ENCODE results near the gene THOP1. TPM values are rescaled to one million over a fixed set of nuclear protein-coding genes. Genes with fewer than 3 reads are reported as not detected.
A peak's percentile ranks its signal among the peaks of the same experiment; 100 is the strongest.

THOP1 gene
- total and polyA plus RNA-seq, 11 donors, result 36.8 to 114 (median 44.3) TPM

DNA sequence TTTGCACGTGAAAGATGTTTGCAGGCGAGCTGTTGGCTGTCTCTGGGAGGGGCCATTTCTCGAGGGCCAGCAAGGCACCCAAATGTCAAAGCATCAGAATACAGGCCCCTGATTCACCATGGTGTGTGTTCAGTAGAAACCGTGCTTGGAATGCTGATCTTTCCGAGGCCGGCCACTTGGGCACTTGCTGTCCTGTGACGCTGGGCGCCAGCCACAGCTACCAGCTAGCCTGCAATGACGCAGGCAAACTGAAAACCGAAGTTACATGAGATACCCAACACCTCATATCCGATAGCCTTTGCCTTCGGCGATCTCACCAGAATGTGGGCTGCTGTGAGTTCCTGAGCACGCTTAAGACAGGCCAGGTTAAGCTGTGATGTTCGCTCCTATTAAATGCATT, 12.0 kb downstream of the THOP1 start:
- Histone ChIP-seq H3K9me3 (no peaks in the 10 kb centered on the region), H3K4me3 (no peak overlapping the region), H3K27ac (peak overlapping the region; percentile 60 to 90 (median 77)), H3K27me3 (no peaks in the 10 kb centered on the region), H3K4me1 (peaks cover 0 to 24% (median 8%) of the 10 kb centered on the region in 12 donors), H3K36me3 (peaks cover 0 to 76% (median 29%) of the 10 kb centered on the region in 9 donors)
- 64 to 77% (median 75%) methylated on average over 12 to 15 of the region's 15 CpGs for WGBS, 4 donors
- no peak for TF ChIP-seq POLR2A (IDR thresholded peaks at IDR 0.05)
- TF ChIP-seq, protein P1, sequence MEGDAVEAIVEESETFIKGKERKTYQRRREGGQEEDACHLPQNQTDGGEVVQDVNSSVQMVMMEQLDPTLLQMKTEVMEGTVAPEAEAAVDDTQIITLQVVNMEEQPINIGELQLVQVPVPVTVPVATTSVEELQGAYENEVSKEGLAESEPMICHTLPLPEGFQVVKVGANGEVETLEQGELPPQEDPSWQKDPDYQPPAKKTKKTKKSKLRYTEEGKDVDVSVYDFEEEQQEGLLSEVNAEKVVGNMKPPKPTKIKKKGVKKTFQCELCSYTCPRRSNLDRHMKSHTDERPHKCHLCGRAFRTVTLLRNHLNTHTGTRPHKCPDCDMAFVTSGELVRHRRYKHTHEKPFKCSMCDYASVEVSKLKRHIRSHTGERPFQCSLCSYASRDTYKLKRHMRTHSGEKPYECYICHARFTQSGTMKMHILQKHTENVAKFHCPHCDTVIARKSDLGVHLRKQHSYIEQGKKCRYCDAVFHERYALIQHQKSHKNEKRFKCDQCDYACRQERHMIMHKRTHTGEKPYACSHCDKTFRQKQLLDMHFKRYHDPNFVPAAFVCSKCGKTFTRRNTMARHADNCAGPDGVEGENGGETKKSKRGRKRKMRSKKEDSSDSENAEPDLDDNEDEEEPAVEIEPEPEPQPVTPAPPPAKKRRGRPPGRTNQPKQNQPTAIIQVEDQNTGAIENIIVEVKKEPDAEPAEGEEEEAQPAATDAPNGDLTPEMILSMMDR (IDR thresholded peaks at IDR 0.05), result no peak
- DNase-seq (peak in 2 of 5 donors; percentile 46 to 89), ATAC-seq (peak; percentile 67 to 80 (median 74))
- intact Hi-C loops (cut with DNase I), result no loop called here

GRCh38 chr19:2798158-2798685, 12.9 kb downstream of the THOP1 start:
- intact Hi-C loops (cut with DNase I), result no loop called here
- Histone ChIP-seq H3K4me3 (no peak overlapping the region), H3K27ac (peak overlapping the region; percentile 16 to 90 (median 77))

GRCh38 chr19:2798733-2799132, 13.4 kb downstream of the THOP1 start:
- H3K27me3 ChIP-seq, result no peaks in the 10 kb centered on the region
- intact Hi-C loops (cut with DNase I), result no loop called here
- H3K27ac ChIP-seq, result peak overlapping the region; percentile 16 to 90 (median 77)
- TF ChIP-seq, protein P1 (IDR thresholded peaks at IDR 0.05), result peak in 2 of 12 donors; percentile 9 to 23
- peak in 1 of 2 donors; percentile 27 for TF ChIP-seq POLR2A (IDR thresholded peaks at IDR 0.05)
- H3K4me1 ChIP-seq, result peaks cover 0 to 24% (median 8%) of the 10 kb centered on the region in 12 donors
- peaks cover 0 to 63% (median 28%) of the 10 kb centered on the region in 9 donors for H3K36me3 ChIP-seq
- no peaks in the 10 kb centered on the region for H3K9me3 ChIP-seq
- H3K4me3 ChIP-seq, result no peak overlapping the region
- peak in 4 of 5 donors; percentile 69 to 94 (median 84) for DNase-seq
- WGBS, 4 donors, result 39 to 57% (median 55%) methylated on average over 6 to 7 of the region's 7 CpGs
- peak; percentile 48 to 81 (median 76) for ATAC-seq

More at GRCh38 chr19:2798158-2798685, 12.9 kb downstream of the THOP1 start:
- ATAC-seq, result no peak
- Histone ChIP-seq H3K36me3 (peaks cover 0 to 68% (median 30%) of the 10 kb centered on the region in 9 donors), H3K4me1 (peaks cover 0 to 24% (median 8%) of the 10 kb centered on the region in 12 donors), H3K27me3 (no peaks in the 10 kb centered on the region), H3K9me3 (no peaks in the 10 kb centered on the region)
- no peak for DNase-seq
- 92 to 94% (median 93%) methylated on average over 16 of the region's 16 CpGs for WGBS, 4 donors
- TF ChIP-seq POLR2A (IDR thresholded peaks at IDR 0.05), result no peak
- TF ChIP-seq, protein P1 (IDR thresholded peaks at IDR 0.05), result no peak

GRCh38 chr19:2799273-2800020, 14.1 kb downstream of the THOP1 start:
- H3K4me1 ChIP-seq, result peaks cover 0 to 24% (median 8%) of the 10 kb centered on the region in 12 donors
- WGBS, 4 donors, result 94 to 95% (median 95%) methylated on average over 36 to 41 of the region's 41 CpGs
- TF ChIP-seq, protein P1 (IDR thresholded peaks at IDR 0.05), result no peak
- TF ChIP-seq POLR2A (IDR thresholded peaks at IDR 0.05), result no peak
- H3K9me3 ChIP-seq, result no peaks in the 10 kb centered on the region
- intact Hi-C loops (cut with DNase I), result no loop called here
- peak overlapping the region in 11 of 12 donors; percentile 37 to 90 (median 69) for H3K27ac ChIP-seq
- no peak for ATAC-seq
- H3K4me3 ChIP-seq, result no peak overlapping the region
- H3K36me3 ChIP-seq, result peaks cover 0 to 57% (median 23%) of the 10 kb centered on the region in 9 donors
- no peak for DNase-seq
- no peaks in the 10 kb centered on the region for H3K27me3 ChIP-seq

All from heart left ventricle (tissue), 16 donors.